Hepatocyte (in vitro differentiated cells): ENCODE measurements around the gene DCN. TPM values are rescaled to one million over a fixed set of nuclear protein-coding genes. Genes with fewer than 3 reads are reported as not detected.

Source experiments
- DNase-seq: peaks from one replicate; pipeline ENCODE4 v3.0.0-alpha.2; 2016; ENCODE audit warnings: low spot score
- H2AFZ ChIP-seq: fragments of 200-600 bp; sonication (generic); 2 replicates; pipeline ENCODE4 v1.6.0; 2016; ENCODE audit warnings: antibody characterized with exemption, mild to moderate bottlenecking
- H3K27ac ChIP-seq: fragments of 200-600 bp; sonication (generic); 2 replicates; pipeline ENCODE4 v1.5.1; 2016; ENCODE audit warnings: mild to moderate bottlenecking
- H3K27me3 ChIP-seq: fragments of 200-600 bp; sonication (generic); 2 replicates; pipeline ENCODE4 v1.6.1; 2016
- H3K36me3 ChIP-seq: fragments of 200-600 bp; sonication (generic); replicated peaks from 2 replicates; pipeline ENCODE4 v1.5.1; 2016; ENCODE audit warnings: low read depth; ENCODE audit not compliant: insufficient read depth
- H3K4me1 ChIP-seq: fragments of 200-600 bp; sonication (generic); 2 replicates; pipeline ENCODE4 v1.5.1; 2016; ENCODE audit warnings: mild to moderate bottlenecking, moderate library complexity; ENCODE audit not compliant: insufficient read depth
- H3K4me2 ChIP-seq: fragments of 200-600 bp; sonication (generic); 2 replicates; pipeline ENCODE4 v1.6.0; 2016
- H3K4me3 ChIP-seq: fragments of 200-600 bp; sonication (generic); 2 replicates; pipeline ENCODE4 v1.5.1; 2016; ENCODE audit warnings: mild to moderate bottlenecking
- H3K79me2 ChIP-seq: fragments of 200-600 bp; sonication (generic); 2 replicates; pipeline ENCODE4 v1.6.0; 2017; ENCODE audit warnings: mild to moderate bottlenecking
- H3K9me2 ChIP-seq: fragments of 200-600 bp; sonication (generic); replicated peaks from 2 replicates; pipeline ENCODE4 v1.6.0; 2017; ENCODE audit warnings: mild to moderate bottlenecking; ENCODE audit not compliant: insufficient read depth
- H3K9me3 ChIP-seq: fragments of 200-600 bp; sonication (generic); 2 replicates; pipeline ENCODE4 v1.5.1; 2016; ENCODE audit warnings: low read depth, mild to moderate bottlenecking
- H4K20me1 ChIP-seq: fragments of 200-600 bp; sonication (generic); 2 replicates; pipeline ENCODE4 v1.6.0; 2016; ENCODE audit warnings: mild to moderate bottlenecking; ENCODE audit not compliant: insufficient read depth, poor library complexity, severe bottlenecking
- EZH2 ChIP-seq: fragments of 200-600 bp; sonication (generic); IDR thresholded peaks from 2 replicates; pipeline ENCODE4 v1.6.1; 2016; ENCODE audit warnings: antibody characterized with exemption, mild to moderate bottlenecking, borderline replicate concordance
- EZH2phosphoT487 ChIP-seq: fragments of 200-600 bp; sonication (generic); IDR thresholded peaks from one replicate; pipeline ENCODE4 v1.6.1; 2018; ENCODE audit warnings: antibody characterized with exemption, mild to moderate bottlenecking, low read depth, moderate library complexity; ENCODE audit not compliant: unreplicated experiment, severe bottlenecking
- WGBS: methylation state at CpG from one replicate; pipeline ENCODE4 v1.1.6; 2016; ENCODE audit warnings: low lambda C conversion rate; ENCODE audit errors: missing lambda C conversion rate; 5-methylcytosine and 5-hydroxymethylcytosine counted together
- polyA plus RNA-seq: library from polyadenylated mRNA; unstranded; fragments of >200 nt; fragmentation: Nextera tagmentation; extraction: Ambion mirVana; gene quantifications from 2 replicates; pipeline ENCODE4 v1.2.1, GENCODE V29; 2016
- total RNA-seq: library from RNA; depleted of rRNA; stranded (reverse); fragments of >200 nt; gene quantifications from 2 replicates; pipeline ENCODE4 v1.2.3, GENCODE V29; 2014
- TF ChIP-seq, protein P1 (sequence below): fragments of 200-600 bp; sonication (generic); IDR thresholded peaks from 2 replicates; pipeline ENCODE4 v1.5.1; 2016; ENCODE audit warnings: antibody characterized with exemption, mild to moderate bottlenecking; ENCODE audit not compliant: poor library complexity

Gene DCN
- total and polyA plus RNA-seq, 2 experiments from 2014 or later = 1,996 to 2,382 TPM

DNA sequence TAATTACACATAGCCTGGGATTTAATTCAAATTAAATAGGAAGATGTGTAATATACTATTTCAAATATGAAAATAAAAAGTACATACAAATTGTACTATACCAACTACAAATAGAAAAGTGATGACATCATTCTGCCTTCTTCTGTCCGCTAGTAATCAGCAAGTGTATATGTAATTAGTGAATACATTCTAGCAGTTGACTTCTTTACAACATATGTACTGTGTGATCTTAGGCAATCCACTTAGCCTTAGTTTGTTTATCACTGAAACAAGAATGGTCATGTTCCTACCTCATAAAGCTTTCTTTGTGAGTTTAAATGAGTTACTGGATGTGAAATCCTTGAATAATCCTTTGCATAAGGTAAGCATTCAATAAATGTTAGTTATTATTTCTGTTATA is 63.5 kb downstream of the DCN start:
- no peak overlapping the region for H2AFZ ChIP-seq
- H3K4me1 ChIP-seq = no peaks in the 10 kb centered on the region
- no peak overlapping the region for H3K4me2 ChIP-seq
- TF ChIP-seq EZH2 (no peak), EZH2phosphoT487 (no peak)
- TF ChIP-seq, protein P1, sequence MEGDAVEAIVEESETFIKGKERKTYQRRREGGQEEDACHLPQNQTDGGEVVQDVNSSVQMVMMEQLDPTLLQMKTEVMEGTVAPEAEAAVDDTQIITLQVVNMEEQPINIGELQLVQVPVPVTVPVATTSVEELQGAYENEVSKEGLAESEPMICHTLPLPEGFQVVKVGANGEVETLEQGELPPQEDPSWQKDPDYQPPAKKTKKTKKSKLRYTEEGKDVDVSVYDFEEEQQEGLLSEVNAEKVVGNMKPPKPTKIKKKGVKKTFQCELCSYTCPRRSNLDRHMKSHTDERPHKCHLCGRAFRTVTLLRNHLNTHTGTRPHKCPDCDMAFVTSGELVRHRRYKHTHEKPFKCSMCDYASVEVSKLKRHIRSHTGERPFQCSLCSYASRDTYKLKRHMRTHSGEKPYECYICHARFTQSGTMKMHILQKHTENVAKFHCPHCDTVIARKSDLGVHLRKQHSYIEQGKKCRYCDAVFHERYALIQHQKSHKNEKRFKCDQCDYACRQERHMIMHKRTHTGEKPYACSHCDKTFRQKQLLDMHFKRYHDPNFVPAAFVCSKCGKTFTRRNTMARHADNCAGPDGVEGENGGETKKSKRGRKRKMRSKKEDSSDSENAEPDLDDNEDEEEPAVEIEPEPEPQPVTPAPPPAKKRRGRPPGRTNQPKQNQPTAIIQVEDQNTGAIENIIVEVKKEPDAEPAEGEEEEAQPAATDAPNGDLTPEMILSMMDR = no peak
- no peaks in the 10 kb centered on the region for H3K9me3 ChIP-seq
- H3K27ac ChIP-seq = no peak overlapping the region
- no peak for DNase-seq
- H3K4me3 ChIP-seq = no peak overlapping the region
- H3K79me2 ChIP-seq = no peaks in the 10 kb centered on the region
- no peaks in the 10 kb centered on the region for H3K27me3 ChIP-seq
- no peaks in the 10 kb centered on the region for H3K9me2 ChIP-seq
- H4K20me1 ChIP-seq = no peaks in the 10 kb centered on the region
- H3K36me3 ChIP-seq = no peaks in the 10 kb centered on the region
- WGBS = 50% methylated on average over 1 of the region's 1 CpG

DNA sequence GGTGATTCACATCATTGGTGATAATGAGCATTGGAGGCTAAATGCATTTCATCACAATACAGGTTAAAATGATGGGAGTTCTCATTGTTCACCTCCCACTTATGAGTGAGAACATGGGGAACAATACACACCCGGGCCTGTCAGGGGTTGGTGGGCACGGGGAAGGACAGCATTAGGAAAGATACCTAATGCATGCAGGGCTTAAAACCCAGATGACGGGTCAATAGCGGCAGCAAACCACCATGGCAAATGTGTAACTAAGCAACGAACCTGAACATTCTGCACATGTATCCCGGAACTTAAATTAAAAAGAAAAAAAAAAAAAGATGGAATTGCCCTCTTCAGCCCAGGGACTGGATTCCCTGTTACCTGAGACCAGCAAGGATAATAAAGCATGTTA is 69.0 kb downstream of the DCN start:
- Histone ChIP-seq H3K79me2 (peaks cover 16% of the 10 kb centered on the region), H3K27me3 (no peaks in the 10 kb centered on the region), H3K27ac (no peak overlapping the region), H3K4me3 (no peak overlapping the region), H3K36me3 (no peaks in the 10 kb centered on the region), H3K9me3 (no peaks in the 10 kb centered on the region), H2AFZ (no peak overlapping the region), H4K20me1 (no peaks in the 10 kb centered on the region), H3K4me2 (no peak overlapping the region), H3K4me1 (peaks cover 8% of the 10 kb centered on the region), H3K9me2 (no peaks in the 10 kb centered on the region)
- TF ChIP-seq EZH2phosphoT487 = no peak
- TF ChIP-seq EZH2 = no peak
- TF ChIP-seq, protein P1 = no peak
- WGBS = 88% methylated on average over 6 of the region's 6 CpGs
- DNase-seq = no peak

DNA sequence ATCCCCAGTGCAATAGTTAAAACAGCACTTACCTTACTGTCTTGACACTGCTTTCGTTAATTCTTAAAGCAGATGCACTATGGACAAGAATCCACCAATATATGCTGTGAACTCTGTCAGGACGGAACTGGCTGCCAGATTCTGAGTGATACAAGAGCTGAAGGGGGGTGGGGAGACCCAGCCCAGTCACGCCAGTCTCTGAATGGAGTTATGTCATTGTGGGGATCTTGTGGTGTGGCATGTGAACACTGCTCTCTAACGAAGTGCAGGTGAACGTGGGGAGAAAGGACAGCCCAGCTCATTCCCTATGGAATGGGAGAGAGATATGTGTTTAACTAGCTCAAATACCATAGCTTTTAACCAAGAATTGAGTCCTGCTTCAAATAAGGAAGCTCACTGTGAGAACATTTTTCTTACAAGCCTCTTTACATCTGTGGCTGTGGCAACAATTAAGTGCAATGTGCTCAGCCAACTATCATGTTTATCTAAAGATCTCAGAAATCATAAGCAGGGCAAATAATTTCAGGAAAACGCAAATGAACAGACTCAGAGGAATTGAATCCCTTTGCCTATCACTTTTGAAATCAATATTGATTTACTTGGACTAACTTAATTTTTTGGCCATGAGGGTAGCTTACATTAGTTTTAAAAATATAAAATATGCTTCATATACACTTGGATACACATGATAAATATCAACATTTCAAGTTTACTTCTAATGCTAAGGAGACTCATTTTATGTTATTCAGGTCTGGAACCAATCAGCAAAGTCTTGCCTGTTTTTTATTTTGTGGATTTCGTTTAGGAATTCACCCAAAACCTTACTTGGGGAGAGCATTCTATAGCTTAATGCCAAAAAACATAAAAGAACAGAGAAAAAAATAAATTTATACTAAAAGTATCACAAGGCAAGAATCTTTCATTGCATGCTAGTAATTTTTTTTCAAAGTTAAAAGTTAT is 71.0 kb downstream of the DCN start, which contains the start of gene LUM:
TSS of gene LUM (minus strand) at position 129 of the 960 bp plus-strand sequence. CDS start 2,515 bp downstream, outside the sequence.
- H3K79me2 ChIP-seq = peaks cover 24% of the 10 kb centered on the region
- H3K4me1 ChIP-seq = peaks cover 8% of the 10 kb centered on the region
- peak within 1 kb of the TSS; percentile 36 for H3K4me3 ChIP-seq
- H3K9me2 ChIP-seq = no peaks in the 10 kb centered on the region
- DNase-seq = peak; percentile 71
- TF ChIP-seq, protein P1 = no peak
- TF ChIP-seq EZH2phosphoT487 = no peak
- no peak for TF ChIP-seq EZH2
- peak within 1 kb of the TSS; percentile 85 for H3K27ac ChIP-seq
- WGBS = 21% methylated on average over 7 of the region's 7 CpGs
- H3K36me3 ChIP-seq = no peaks in the 10 kb centered on the region
- no peaks in the 10 kb centered on the region for H3K9me3 ChIP-seq
- peak within 1 kb of the TSS; percentile 11 for H2AFZ ChIP-seq
- no peaks in the 10 kb centered on the region for H3K27me3 ChIP-seq
- H4K20me1 ChIP-seq = no peaks in the 10 kb centered on the region
- peak within 1 kb of the TSS; percentile 68 for H3K4me2 ChIP-seq
